Neuronal stem cell (in vitro differentiated cells): Measurements from ENCODE around the gene EPHA6. TPM values are rescaled to one million over a fixed set of nuclear protein-coding genes. Genes with fewer than 3 reads are reported as not detected.
A peak's percentile ranks its signal among the peaks of the same experiment; 100 is the strongest.

Experiments
- DNase-seq: peaks from one replicate; pipeline ENCODE4 v3.0.0-alpha.2; 2013; ENCODE audit warnings: low spot score
- H2AFZ ChIP-seq: one replicate; pipeline ENCODE4 v1.6.1; 2013; ENCODE audit warnings: mild to moderate bottlenecking, low read length, inconsistent platforms
- H2AK5ac ChIP-seq: 2 replicates; pipeline ENCODE4 v1.6.1; 2013; ENCODE audit warnings: low read depth, mild to moderate bottlenecking, inconsistent platforms, low read length, moderate library complexity, mixed read lengths
- H2BK120ac ChIP-seq: 2 replicates; pipeline ENCODE4 v1.6.1; 2013; ENCODE audit warnings: low read depth, mild to moderate bottlenecking, inconsistent platforms, low read length, moderate library complexity, mixed read lengths
- H2BK12ac ChIP-seq: one replicate; pipeline ENCODE4 v1.6.1; 2013; ENCODE audit warnings: low read length, inconsistent platforms
- H2BK15ac ChIP-seq: 2 replicates; pipeline ENCODE4 v1.6.1; 2013; ENCODE audit warnings: mild to moderate bottlenecking, low read length, inconsistent platforms, mixed read lengths
- H2BK5ac ChIP-seq: one replicate; pipeline ENCODE4 v1.6.1; 2013; ENCODE audit warnings: inconsistent platforms, mild to moderate bottlenecking, low read length, moderate library complexity
- H3K14ac ChIP-seq: one replicate; pipeline ENCODE4 v1.6.1; 2013; ENCODE audit warnings: low read length, inconsistent platforms
- H3K18ac ChIP-seq: 2 replicates; pipeline ENCODE4 v1.6.1; 2013; ENCODE audit warnings: low read length, inconsistent platforms
- H3K23ac ChIP-seq: 2 replicates; pipeline ENCODE4 v1.6.1; 2013; ENCODE audit warnings: low read depth, mild to moderate bottlenecking, mixed read lengths, low read length, inconsistent platforms; ENCODE audit not compliant: poor library complexity
- H3K27ac ChIP-seq: replicated peaks from 3 replicates; pipeline ENCODE4 v1.5.1; 2013; ENCODE audit warnings: low read length, inconsistent platforms
- H3K27me3 ChIP-seq, 3 experiments: 2 replicates each; pipeline ENCODE4 v1.6.1; 2013; ENCODE audit warnings: low read length in 3 of 3, mild to moderate bottlenecking in 2 of 3, inconsistent platforms in 1 of 3, low read depth in 1 of 3, mixed read lengths in 1 of 3, moderate library complexity in 1 of 3; ENCODE audit not compliant: control insufficient read depth in 3 of 3, insufficient read depth in 3 of 3
- H3K36me3 ChIP-seq, 2 donors: replicated peaks in 1 of 2; 2 replicates each; pipeline ENCODE4 v1.6.1; 2013; ENCODE audit warnings: low read length in 2 of 2; ENCODE audit not compliant: control insufficient read depth in 2 of 2, insufficient read depth in 2 of 2
- H3K4ac ChIP-seq: 2 replicates; pipeline ENCODE4 v1.6.1; 2013; ENCODE audit warnings: inconsistent platforms, mild to moderate bottlenecking, low read length, moderate library complexity
- H3K4me1 ChIP-seq, 2 donors: 1 replicate in 1 of 2; 2 replicates in 1 of 2; pipeline ENCODE4 v1.6.1; 2013; ENCODE audit warnings: low read length in 2 of 2, low read depth in 1 of 2; ENCODE audit not compliant: control insufficient read depth in 2 of 2, insufficient read depth in 1 of 2
- H3K4me2 ChIP-seq: one replicate; pipeline ENCODE4 v1.6.1; 2013; ENCODE audit warnings: mild to moderate bottlenecking, low read length, inconsistent platforms; ENCODE audit not compliant: insufficient read depth, poor library complexity, severe bottlenecking
- H3K4me3 ChIP-seq, 2 donors: 2 replicates each; pipeline ENCODE4 v1.5.1; 2013; ENCODE audit warnings: low read length in 2 of 2, mild to moderate bottlenecking in 2 of 2, inconsistent platforms in 1 of 2, moderate library complexity in 1 of 2
- H3K79me1 ChIP-seq: one replicate; pipeline ENCODE4 v1.6.1; 2013; ENCODE audit warnings: low read depth, mild to moderate bottlenecking, inconsistent platforms, low read length, moderate library complexity
- H3K9ac ChIP-seq: one replicate; pipeline ENCODE4 v1.6.1; 2013; ENCODE audit warnings: mild to moderate bottlenecking, low read depth, low read length, inconsistent platforms; ENCODE audit not compliant: poor library complexity
- H3K9me3 ChIP-seq, 2 donors: replicated peaks in 1 of 2; 2 replicates each; pipeline versions ENCODE3 to v1.6.1; 2013; ENCODE audit warnings: low read length in 2 of 2, mild to moderate bottlenecking in 2 of 2, inconsistent platforms in 1 of 2, low read depth in 1 of 2, mixed read lengths in 1 of 2, moderate library complexity in 1 of 2; ENCODE audit not compliant: control insufficient read depth in 2 of 2, insufficient read depth in 1 of 2
- H4K8ac ChIP-seq: one replicate; pipeline ENCODE4 v1.6.1; 2013; ENCODE audit warnings: low read depth, mild to moderate bottlenecking, inconsistent platforms, low read length, moderate library complexity
- H4K91ac ChIP-seq: one replicate; pipeline ENCODE4 v1.6.1; 2013; ENCODE audit warnings: low read length, low read depth, mild to moderate bottlenecking, inconsistent platforms; ENCODE audit not compliant: poor library complexity
- WGBS, 2 donors: extraction: QIAGEN DNeasy Blood & Tissue Kit; methylation state at CpG; one replicate each; pipeline ENCODE4 v1.1.7; 2013; ENCODE audit warnings: missing lambda C conversion rate in 2 of 2, mixed read lengths in 1 of 2; ENCODE audit not compliant: insufficient read length in 2 of 2, insufficient replicate concordance in 1 of 2; ENCODE audit errors: extremely low coverage in 2 of 2; 5-methylcytosine and 5-hydroxymethylcytosine counted together
- polyA plus RNA-seq, 2 experiments: library from polyadenylated mRNA; stranded (reverse); fragments of 200-250 nt; gene quantifications; one replicate each; pipeline ENCODE4 v1.2.3, GENCODE V29; 2013

Gene EPHA6
- 0.39 TPM for polyA plus RNA-seq (2013, experiment 1 of 2)
- 0.25 TPM for polyA plus RNA-seq (2013, experiment 2 of 2)

DNA sequence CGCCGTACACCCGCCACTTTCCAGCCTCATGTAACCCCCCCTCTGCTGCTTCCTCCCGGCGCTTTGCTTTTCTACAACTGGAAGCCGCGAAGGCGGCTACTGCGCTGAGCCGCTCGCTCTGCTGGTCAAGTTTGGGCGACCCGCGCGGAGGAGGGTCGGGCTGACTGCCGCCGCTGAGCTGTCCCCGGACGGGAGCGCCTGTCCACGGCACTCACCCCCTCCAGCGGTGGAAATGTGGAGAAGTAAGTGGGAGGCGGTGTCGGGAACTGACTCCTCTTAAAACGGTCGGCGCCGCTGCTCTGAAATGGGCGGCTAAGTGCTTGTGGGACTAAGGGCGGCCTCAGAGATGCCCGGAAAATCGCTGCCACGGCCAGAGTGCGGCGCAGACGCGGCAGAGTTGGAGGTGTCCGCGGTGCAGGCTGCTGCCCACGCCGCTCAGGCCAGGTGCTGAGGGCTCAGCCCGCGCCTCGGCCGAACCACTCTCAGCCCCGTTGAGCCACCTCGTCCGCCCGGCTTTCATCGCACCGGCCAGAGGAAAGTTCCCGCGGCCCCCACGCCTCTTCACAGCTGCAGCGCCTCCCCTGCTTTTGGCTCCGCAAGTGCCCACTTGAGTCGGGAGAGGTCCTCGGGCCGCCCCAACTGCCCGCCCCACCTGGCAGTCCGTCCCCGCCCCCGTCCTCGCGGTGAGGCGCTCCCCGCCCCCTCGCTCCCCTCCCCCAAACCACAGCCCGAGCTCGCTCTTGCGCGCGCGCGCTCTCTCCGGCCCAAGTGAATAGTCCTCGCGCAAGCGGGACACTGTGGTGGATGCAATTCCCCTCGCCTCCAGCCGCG, at the start of gene EPHA6:
TSS of gene EPHA6 (plus strand) at position 775 of the 831 bp plus-strand sequence.
- Histone ChIP-seq H3K4ac (no peak within 1 kb of the TSS), H3K18ac (peak within 1 kb of the TSS; percentile 91), H2BK120ac (peak within 1 kb of the TSS; percentile 87), H3K9me3 (no peaks in the 10 kb centered on the region), H3K79me1 (no peaks in the 10 kb centered on the region), H3K27me3 (peaks cover 0 to 19% (median 12%) of the 10 kb centered on the region in 3 experiments), H2BK5ac (peak within 1 kb of the TSS; percentile 39), H3K27ac (no peak within 1 kb of the TSS), H3K9ac (peak within 1 kb of the TSS; percentile 90), H3K14ac (peak within 1 kb of the TSS; percentile 23), H2BK15ac (peak within 1 kb of the TSS; percentile 75), H2AK5ac (no peak within 1 kb of the TSS), H4K91ac (no peak within 1 kb of the TSS), H2AFZ (peak within 1 kb of the TSS; percentile 100), H4K8ac (no peak within 1 kb of the TSS), H3K4me2 (peak within 1 kb of the TSS; percentile 98), H3K23ac (peak within 1 kb of the TSS; percentile 55), H2BK12ac (peak within 1 kb of the TSS; percentile 58), H3K4me3 (peak within 1 kb of the TSS; percentile 72 to 92), H3K36me3 (no peaks in the 10 kb centered on the region), H3K4me1 (peaks cover 0 to 7% of the 10 kb centered on the region in 2 donors)
- WGBS, 2 donors, result no CpG with 5 or more reads among the region's 83 CpGs
- DNase-seq, result peak; percentile 57

DNA sequence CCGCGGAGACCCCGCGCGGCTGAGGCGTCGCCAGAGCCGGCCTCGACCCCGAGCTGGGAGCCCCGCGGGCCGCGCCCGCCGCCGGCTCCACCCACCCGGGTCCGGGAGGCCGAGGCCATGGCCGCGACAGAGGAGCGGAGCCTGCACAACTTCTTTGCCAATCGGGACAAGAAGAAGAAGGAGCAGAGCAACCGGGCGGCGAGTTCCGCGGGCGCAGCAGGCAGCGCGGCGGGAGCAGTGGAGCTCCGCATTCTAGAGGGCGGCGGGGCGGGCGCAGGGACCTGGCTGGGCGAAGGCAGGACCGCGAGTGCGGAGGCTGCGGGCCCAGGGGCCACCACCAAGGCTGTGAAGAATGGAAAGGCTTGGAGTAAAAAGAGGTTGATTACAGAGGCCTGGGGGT, 37.6 kb upstream of the EPHA6 start:
- no peak overlapping the region for H2BK15ac ChIP-seq
- no peak overlapping the region for H3K4ac ChIP-seq
- H3K27me3 ChIP-seq, result no peaks in the 10 kb centered on the region
- no peak overlapping the region for H3K23ac ChIP-seq
- H3K4me3 ChIP-seq, result no peak overlapping the region
- H2BK12ac ChIP-seq, result no peak overlapping the region
- H2BK120ac ChIP-seq, result no peak overlapping the region
- H2AFZ ChIP-seq, result no peak overlapping the region
- H3K14ac ChIP-seq, result no peak overlapping the region
- H3K4me2 ChIP-seq, result no peak overlapping the region
- H3K79me1 ChIP-seq, result no peaks in the 10 kb centered on the region
- H2BK5ac ChIP-seq, result no peak overlapping the region
- H3K27ac ChIP-seq, result no peak overlapping the region
- no peaks in the 10 kb centered on the region for H3K4me1 ChIP-seq
- no peaks in the 10 kb centered on the region for H3K36me3 ChIP-seq
- H4K91ac ChIP-seq, result no peak overlapping the region
- DNase-seq, result no peak
- WGBS, 2 donors, result no CpG with 5 or more reads among the region's 43 CpGs
- no peak overlapping the region for H3K18ac ChIP-seq
- peak overlapping the region; percentile 92 for H4K8ac ChIP-seq
- no peak overlapping the region for H2AK5ac ChIP-seq
- no peak overlapping the region for H3K9ac ChIP-seq
- H3K9me3 ChIP-seq, result no peaks in the 10 kb centered on the region

DNA sequence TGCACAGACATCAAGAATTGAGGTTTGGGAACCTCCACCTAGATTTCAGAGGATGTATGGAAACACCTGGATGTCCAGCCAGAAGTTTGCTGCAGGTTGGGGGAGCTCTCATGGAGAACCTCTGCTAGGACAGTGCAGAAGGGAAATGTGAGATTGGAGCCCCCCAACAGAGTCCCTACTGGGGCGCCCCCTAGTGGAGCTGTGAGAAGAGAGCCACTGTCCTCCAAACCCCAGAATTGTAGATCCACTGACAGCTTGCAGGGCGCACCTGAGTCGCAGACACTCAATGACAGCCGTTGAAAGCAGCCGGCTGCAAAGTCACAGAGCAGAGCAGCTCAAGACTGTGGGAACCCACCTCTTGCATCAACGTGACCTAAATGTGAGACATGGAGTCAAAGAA, 34.6 kb upstream of the EPHA6 start:
- no CpG with 5 or more reads among the region's 6 CpGs for WGBS, 2 donors
- Histone ChIP-seq H3K14ac (no peak overlapping the region), H3K36me3 (no peaks in the 10 kb centered on the region), H2BK12ac (no peak overlapping the region), H3K18ac (no peak overlapping the region), H3K4me1 (no peaks in the 10 kb centered on the region), H4K91ac (no peak overlapping the region), H3K23ac (no peak overlapping the region), H3K9me3 (no peaks in the 10 kb centered on the region), H2BK15ac (no peak overlapping the region), H4K8ac (no peak overlapping the region), H2AK5ac (no peak overlapping the region), H2BK5ac (no peak overlapping the region), H3K4me3 (no peak overlapping the region), H3K27me3 (no peaks in the 10 kb centered on the region), H3K4ac (no peak overlapping the region), H3K4me2 (no peak overlapping the region), H3K9ac (no peak overlapping the region), H2BK120ac (no peak overlapping the region), H3K27ac (no peak overlapping the region), H3K79me1 (no peaks in the 10 kb centered on the region), H2AFZ (no peak overlapping the region)
- no peak for DNase-seq

DNA sequence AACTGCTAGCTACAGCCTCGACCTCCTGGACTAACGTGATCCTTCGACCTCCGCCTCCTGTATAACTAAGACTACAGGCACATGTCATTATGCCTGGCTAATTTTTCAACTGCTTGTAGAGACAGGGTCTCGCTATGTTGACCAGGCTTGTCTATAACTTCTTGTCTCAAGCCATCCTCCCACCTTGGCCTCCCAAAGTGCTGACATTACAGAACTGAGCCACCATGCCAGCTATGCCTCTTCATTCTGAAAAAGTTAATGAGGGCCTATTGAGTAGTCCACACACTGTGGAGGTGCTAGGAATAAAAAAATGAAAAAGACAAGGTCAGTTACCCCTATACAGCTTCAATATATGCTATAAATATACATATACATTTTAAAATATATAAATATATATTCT, 18.3 kb upstream of the EPHA6 start:
- H3K9me3 ChIP-seq, result no peaks in the 10 kb centered on the region
- no peak overlapping the region for H3K27ac ChIP-seq
- H4K91ac ChIP-seq, result no peak overlapping the region
- no peaks in the 10 kb centered on the region for H3K79me1 ChIP-seq
- no peak overlapping the region for H3K4me2 ChIP-seq
- no peak overlapping the region for H3K23ac ChIP-seq
- H2BK5ac ChIP-seq, result no peak overlapping the region
- no peak overlapping the region for H2AK5ac ChIP-seq
- no peak overlapping the region for H2BK12ac ChIP-seq
- H3K4me1 ChIP-seq, result no peaks in the 10 kb centered on the region
- no peak overlapping the region for H3K9ac ChIP-seq
- DNase-seq, result no peak
- no peak overlapping the region for H3K18ac ChIP-seq
- no peak overlapping the region for H3K4ac ChIP-seq
- no peak overlapping the region for H3K14ac ChIP-seq
- no peak overlapping the region for H3K4me3 ChIP-seq
- H3K27me3 ChIP-seq, result no peaks in the 10 kb centered on the region
- WGBS, 2 donors, result no CpG with 5 or more reads among the region's 5 CpGs
- H2AFZ ChIP-seq, result no peak overlapping the region
- no peaks in the 10 kb centered on the region for H3K36me3 ChIP-seq
- no peak overlapping the region for H2BK120ac ChIP-seq
- H2BK15ac ChIP-seq, result no peak overlapping the region
- H4K8ac ChIP-seq, result no peak overlapping the region
